Stimulated activated CD8-positive, alpha-beta memory T cell treated with anti-CD3 and anti-CD28 coated beads, Interleukin-12 subunit alpha, Interleukin-12 subunit beta, amount 100 ng/mL, for 1 hour (primary cell): ENCODE measurements around the gene STIMATE.

Source experiments
- DNase-seq: peaks from one replicate; pipeline ENCODE4 v3.0.0-alpha.2; 2020; ENCODE audit warnings: low read depth

Gene STIMATE

GRCh38 chr3:52897130-52898122 lies at the start of gene STIMATE:
Gene STIMATE (minus strand): TSS chr3:52897548. CDS start chr3:52897450, 98 bp downstream.
- DNase-seq = peak; percentile 78

GRCh38 chr3:52939600-52939999 lies 42.3 kb upstream of the STIMATE start:
- DNase-seq = no peak

- peak; percentile 45 for DNase-seq
Observed at GRCh38 chr3:52934630-52935530, 37.5 kb upstream of the STIMATE start.

GRCh38 chr3:52931889-52932288 lies 34.5 kb upstream of the STIMATE start:
- no peak for DNase-seq

- DNase-seq = no peak
Observed at GRCh38 chr3:52931328-52931727, 34.0 kb upstream of the STIMATE start.

GRCh38 chr3:52930748-52931147 lies 33.4 kb upstream of the STIMATE start:
- no peak for DNase-seq

- DNase-seq = no peak
Observed at GRCh38 chr3:52926554-52926953, 29.2 kb upstream of the STIMATE start.

- DNase-seq = no peak
Observed at GRCh38 chr3:52925405-52926313, 28.3 kb upstream of the STIMATE start.

- no peak for DNase-seq
Observed at GRCh38 chr3:52923963-52924362, 26.6 kb upstream of the STIMATE start.

- no peak for DNase-seq
Observed at GRCh38 chr3:52920841-52921240, 23.5 kb upstream of the STIMATE start.

- DNase-seq = no peak
Observed at GRCh38 chr3:52917044-52917443, 19.7 kb upstream of the STIMATE start.

GRCh38 chr3:52915294-52915693 lies 17.9 kb upstream of the STIMATE start:
- no peak for DNase-seq

GRCh38 chr3:52912885-52913731 lies 15.8 kb upstream of the STIMATE start:
- DNase-seq = no peak

GRCh38 chr3:52910823-52911222 lies 13.5 kb upstream of the STIMATE start:
- DNase-seq = no peak

- no peak for DNase-seq
Observed at GRCh38 chr3:52907497-52907896, 10.1 kb upstream of the STIMATE start.

- no peak for DNase-seq
Observed at GRCh38 chr3:52904552-52904951, 7.2 kb upstream of the STIMATE start.

GRCh38 chr3:52904000-52904399 lies 6.7 kb upstream of the STIMATE start:
- no peak for DNase-seq

- DNase-seq = no peak
Observed at GRCh38 chr3:52896613-52897012, 735 bp downstream of the STIMATE start.

GRCh38 chr3:52896151-52896550 lies 1.2 kb downstream of the STIMATE start:
- DNase-seq = no peak

GRCh38 chr3:52895418-52895817 lies 1.9 kb downstream of the STIMATE start:
- no peak for DNase-seq

GRCh38 chr3:52894756-52895155 lies 2.6 kb downstream of the STIMATE start:
- no peak for DNase-seq
